H1 (cell line): ENCODE results near the gene CHRNA4. TPM values are rescaled to one million over a fixed set of nuclear protein-coding genes. Genes with fewer than 3 reads are reported as not detected.

ENCODE experiments used
- CTCF ChIA-PET: fragments of 300-600 bp; sonication (Branson Sonifier 250); formaldehyde crosslinking; loops from one replicate; lab custom pipeline; 2021; ENCODE audit not compliant: partially characterized antibody; lab: Charles Lee
- POLR2A ChIA-PET: fragments of 300-600 bp; sonication (Branson Sonifier 250); formaldehyde crosslinking; loops from one replicate; lab custom pipeline; 2021; ENCODE audit warnings: inconsistent platforms; ENCODE audit not compliant: partially characterized antibody; lab: Charles Lee
- DNase-seq, 2 experiments: peaks; one replicate each; pipeline versions ENCODE4 v3.0.0 to v3.0.0-alpha.2; 2010 to 2022; ENCODE audit warnings: low spot score in 2 of 2, low read depth in 1 of 2, mixed read lengths in 1 of 2
- FAIRE-seq: peaks from 2 replicates; lab custom pipeline; 2011; peaks lifted over from hg19 to GRCh38; lab: Jason Lieb, UNC
- H2AFZ ChIP-seq: 2 replicates; pipeline ENCODE4 v1.8.1; 2012; ENCODE audit warnings: low read length, inconsistent platforms
- H2AK5ac ChIP-seq: 2 replicates; pipeline ENCODE4 v1.6.1; 2013; ENCODE audit warnings: low read depth, low read length
- H2BK120ac ChIP-seq: replicated peaks from 2 replicates; pipeline ENCODE3; 2013; ENCODE audit warnings: low read depth, low read length, inconsistent platforms
- H2BK12ac ChIP-seq: 2 replicates; pipeline ENCODE4 v1.6.1; 2013; ENCODE audit warnings: low read depth, low read length
- H2BK15ac ChIP-seq: 2 replicates; pipeline ENCODE4 v1.6.1; 2013; ENCODE audit warnings: low read length
- H2BK20ac ChIP-seq: 2 replicates; pipeline ENCODE4 v1.6.1; 2013; ENCODE audit warnings: low read length
- H2BK5ac ChIP-seq: 2 replicates; pipeline ENCODE4 v1.6.1; 2013; ENCODE audit warnings: low read depth, low read length
- H3K14ac ChIP-seq: 2 replicates; pipeline ENCODE4 v1.6.1; 2013; ENCODE audit warnings: inconsistent platforms; ENCODE audit not compliant: insufficient read length
- H3K18ac ChIP-seq: 2 replicates; pipeline ENCODE4 v1.6.1; 2013; ENCODE audit warnings: low read length; ENCODE audit errors: extremely low read depth
- H3K23ac ChIP-seq: 2 replicates; pipeline ENCODE4 v1.6.1; 2013; ENCODE audit warnings: inconsistent platforms; ENCODE audit not compliant: insufficient read length
- H3K23me2 ChIP-seq: 2 replicates; pipeline ENCODE4 v1.6.1; 2013; ENCODE audit warnings: low read depth, low read length
- H3K27ac ChIP-seq: 2 replicates; pipeline ENCODE4 v1.6.1; 2011; ENCODE audit warnings: low read depth, low read length, inconsistent platforms
- H3K27me3 ChIP-seq, 4 experiments: replicated peaks in 1 of 4; 1 replicate in 1 of 4; 2 replicates in 3 of 4; pipeline versions ENCODE4 v1.6.1 to v1.8.1; 2011 to 2013; ENCODE audit warnings: low read length in 3 of 4, mild to moderate bottlenecking in 3 of 4, inconsistent platforms in 2 of 4, mixed read lengths in 2 of 4, moderate library complexity in 1 of 4; ENCODE audit not compliant: control insufficient read depth in 3 of 4, insufficient read depth in 3 of 4; ENCODE audit errors: extremely low read depth in 1 of 4
- H3K36me3 ChIP-seq, 4 experiments: 2 replicates each; pipeline versions ENCODE4 v1.6.1 to v1.8.1; 2011 to 2013; ENCODE audit warnings: mild to moderate bottlenecking in 4 of 4, low read length in 3 of 4, moderate library complexity in 2 of 4, control low read depth in 1 of 4, inconsistent platforms in 1 of 4; ENCODE audit not compliant: insufficient read depth in 4 of 4, control insufficient read depth in 2 of 4
- H3K4ac ChIP-seq: replicated peaks from 2 replicates; pipeline ENCODE3; 2013; ENCODE audit warnings: low read length, low read depth, mixed read lengths, inconsistent platforms; ENCODE audit not compliant: insufficient read length
- H3K4me1 ChIP-seq, 4 experiments: replicated peaks in 1 of 4; 1 replicate in 1 of 4; 2 replicates in 3 of 4; pipeline versions ENCODE4 v1.6.1 to v1.8.1; 2011 to 2013; ENCODE audit warnings: low read length in 3 of 4, inconsistent platforms in 2 of 4, mixed read lengths in 1 of 4; ENCODE audit not compliant: insufficient read depth in 4 of 4, control insufficient read depth in 3 of 4
- H3K4me2 ChIP-seq, 2 experiments: 2 replicates each; pipeline versions ENCODE4 v1.6.1 to v1.8.1; 2011 to 2013; ENCODE audit warnings: low read depth in 2 of 2, low read length in 2 of 2, control low read depth in 1 of 2, inconsistent platforms in 1 of 2, mild to moderate bottlenecking in 1 of 2; ENCODE audit not compliant: insufficient read depth in 1 of 2
- H3K4me3 ChIP-seq, 4 experiments: fragments of 200-600, 300-600 bp in 1 of 4; sonication (generic), shearing (Covaris generic), sonication (Bioruptor Twin) in 1 of 4; 2 replicates each; pipeline versions ENCODE4 v1.5.1 to v1.8.1; 2011 to 2016; ENCODE audit warnings: low read length in 4 of 4, low read depth in 3 of 4, control low read depth in 2 of 4, inconsistent platforms in 2 of 4, mild to moderate bottlenecking in 2 of 4, mixed read lengths in 1 of 4, moderate library complexity in 1 of 4; ENCODE audit not compliant: insufficient read depth in 2 of 4; ENCODE audit errors: extremely low read depth in 1 of 4
- H3K56ac ChIP-seq: replicated peaks from 2 replicates; pipeline ENCODE3; 2013; ENCODE audit warnings: low read depth, mild to moderate bottlenecking, mixed read lengths, low read length, inconsistent platforms; ENCODE audit not compliant: insufficient read length
- H3K79me1 ChIP-seq: 2 replicates; pipeline ENCODE4 v1.6.1; 2013; ENCODE audit warnings: low read depth, low read length, control low read depth
- H3K79me2 ChIP-seq, 2 experiments: 2 replicates each; pipeline versions ENCODE4 v1.6.1 to v1.8.1; 2012 to 2013; ENCODE audit warnings: low read length in 2 of 2, mild to moderate bottlenecking in 2 of 2, inconsistent platforms in 1 of 2; ENCODE audit not compliant: insufficient read depth in 2 of 2, control insufficient read depth in 1 of 2
- H3K9ac ChIP-seq, 4 experiments: replicated peaks in 1 of 4; 1 replicate in 1 of 4; 2 replicates in 3 of 4; pipeline versions ENCODE4 v1.6.1 to v1.8.1; 2011 to 2013; ENCODE audit warnings: low read depth in 3 of 4, low read length in 3 of 4, control low read depth in 2 of 4, mild to moderate bottlenecking in 2 of 4, moderate library complexity in 2 of 4, inconsistent platforms in 1 of 4; ENCODE audit errors: extremely low read depth in 1 of 4
- H3K9me3 ChIP-seq, 2 experiments: 2 replicates each; pipeline versions ENCODE4 v1.6.1 to v1.8.1; 2012 to 2013; ENCODE audit warnings: mild to moderate bottlenecking in 2 of 2, moderate library complexity in 2 of 2, control low read depth in 1 of 2, inconsistent platforms in 1 of 2, low read depth in 1 of 2, low read length in 1 of 2, mixed read lengths in 1 of 2; ENCODE audit not compliant: insufficient read depth in 2 of 2
- H4K20me1 ChIP-seq, 2 experiments: replicated peaks in 1 of 2; 2 replicates each; pipeline versions ENCODE3 to v1.8.1; 2011 to 2013; ENCODE audit warnings: inconsistent platforms in 2 of 2, low read length in 2 of 2, mild to moderate bottlenecking in 1 of 2; ENCODE audit not compliant: insufficient read depth in 2 of 2, control insufficient read depth in 1 of 2
- H4K5ac ChIP-seq: 2 replicates; pipeline ENCODE4 v1.6.1; 2013; ENCODE audit warnings: low read length, low read depth, mixed read lengths, inconsistent platforms; ENCODE audit not compliant: insufficient read length
- H4K8ac ChIP-seq: 2 replicates; pipeline ENCODE4 v1.8.0; 2013; ENCODE audit warnings: mild to moderate bottlenecking, moderate library complexity, low read length, inconsistent platforms; ENCODE audit not compliant: insufficient read depth; ENCODE audit errors: extremely low read depth
- H4K91ac ChIP-seq: replicated peaks from 2 replicates; pipeline ENCODE3; 2013; ENCODE audit warnings: low read length, mixed read lengths, inconsistent platforms; ENCODE audit not compliant: insufficient read length
- FOSL1 ChIP-seq: IDR thresholded peaks from 2 replicates; pipeline ENCODE4 v1.6.1; 2011; ENCODE audit warnings: mild to moderate bottlenecking, low read depth, low read length, moderate library complexity; ENCODE audit not compliant: insufficient read depth
- POU5F1 ChIP-seq: IDR thresholded peaks from 2 replicates; pipeline ENCODE4 v1.6.1; 2011; ENCODE audit warnings: low read depth, mild to moderate bottlenecking, low read length, moderate library complexity
- WGBS, 2 experiments: shearing (Covaris generic) in 1 of 2; methylation state at CpG; one replicate each; pipeline versions ENCODE4 v1.1.6 to v1.1.7; 2013 to 2015; ENCODE audit warnings: low lambda C conversion rate in 2 of 2, mixed read lengths in 2 of 2, inconsistent platforms in 1 of 2, low coverage in 1 of 2, missing lambda C conversion rate in 1 of 2; ENCODE audit not compliant: insufficient replicate concordance in 2 of 2, insufficient coverage in 1 of 2, insufficient read length in 1 of 2; ENCODE audit errors: extremely low coverage in 1 of 2, missing lambda C conversion rate in 1 of 2; 5-methylcytosine and 5-hydroxymethylcytosine counted together
- polyA plus RNA-seq, 7 experiments: library from polyadenylated mRNA; depleted of rRNA in 3 of 7; stranded (reverse) in 5 of 7; unstranded in 2 of 7; fragments of >200 nt in 5 of 7; fragments of 200-250 nt in 2 of 7; gene quantifications; 1 replicate in 5 of 7; 2 replicates in 1 of 7; 4 replicates in 1 of 7; pipeline versions ENCODE4 v1.2.1 to v1.2.3, GENCODE V29; 2011 to 2013; ENCODE audit warnings: missing spikeins in 2 of 7, mixed read lengths in 2 of 7
- total RNA-seq: library from RNA; stranded (reverse); fragmentation: NEBNext Ultra II Directional; extraction: Animal tissue kit (Norgen Biotek cat#: 25700); gene quantifications from 2 replicates; pipeline ENCODE4 v1.2.1, GENCODE V29; 2021
- TF ChIP-seq, protein P1 (sequence below): IDR thresholded peaks from 2 replicates; pipeline ENCODE4 v1.6.1; 2011; ENCODE audit warnings: low read length, improper control_type of control experiment

The CHRNA4 gene
- total and polyA plus RNA-seq, 2 of the 8 experiments (the other 6 are each of a cell fraction or from before 2014, with no cell fraction given) = 4.3 to 5.7 TPM

- POLR2A ChIA-PET = interaction anchor here (0.7 to 1.6 kb wide), 2 partner anchors 12 to 14 kb away, joined by 3 read pairs; partner anchors contain the start of gene CHRNA4
- CTCF ChIA-PET = interaction anchor here (0.9 to 5.2 kb wide), 5 partner anchors 9 to 169 kb away, joined by 3 to 25 read pairs (median 4); no protein-coding TSS in a partner anchor
These were observed 12.1 kb upstream of the CHRNA4 start for GRCh38 chr20:63372971-63373885.

More at GRCh38 chr20:63372971-63373885, 12.1 kb upstream of the CHRNA4 start:
- no peak overlapping the region for H2AK5ac ChIP-seq
- no peak for DNase-seq
- H2BK120ac ChIP-seq = no peak overlapping the region
- H3K18ac ChIP-seq = no peak overlapping the region
- H2BK12ac ChIP-seq = no peak overlapping the region
- TF ChIP-seq, protein P1, sequence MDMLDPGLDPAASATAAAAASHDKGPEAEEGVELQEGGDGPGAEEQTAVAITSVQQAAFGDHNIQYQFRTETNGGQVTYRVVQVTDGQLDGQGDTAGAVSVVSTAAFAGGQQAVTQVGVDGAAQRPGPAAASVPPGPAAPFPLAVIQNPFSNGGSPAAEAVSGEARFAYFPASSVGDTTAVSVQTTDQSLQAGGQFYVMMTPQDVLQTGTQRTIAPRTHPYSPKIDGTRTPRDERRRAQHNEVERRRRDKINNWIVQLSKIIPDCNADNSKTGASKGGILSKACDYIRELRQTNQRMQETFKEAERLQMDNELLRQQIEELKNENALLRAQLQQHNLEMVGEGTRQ = no peak
- TF ChIP-seq FOSL1 = no peak
- no peak for TF ChIP-seq POU5F1
- no peak for FAIRE-seq
- H3K4me3 ChIP-seq = no peak overlapping the region
- H3K4me2 ChIP-seq = no peak overlapping the region
- no peak overlapping the region for H2AFZ ChIP-seq
- H3K14ac ChIP-seq = no peak overlapping the region
- H4K91ac ChIP-seq = no peak overlapping the region
- no peak overlapping the region for H3K4ac ChIP-seq
- no peak overlapping the region for H3K56ac ChIP-seq
- H4K5ac ChIP-seq = no peak overlapping the region
- H3K9me3 ChIP-seq = no peaks in the 10 kb centered on the region
- no peak overlapping the region for H3K23ac ChIP-seq
- H2BK20ac ChIP-seq = no peak overlapping the region
- no peak overlapping the region for H2BK15ac ChIP-seq
- H3K27me3 ChIP-seq = peaks cover 0 to 2% (median 0%) of the 10 kb centered on the region in 4 experiments; a peak in 2 of 7 replicates
- H3K9ac ChIP-seq = no peak overlapping the region
- no peak overlapping the region for H2BK5ac ChIP-seq
- H3K79me2 ChIP-seq = no peaks in the 10 kb centered on the region
- H4K20me1 ChIP-seq = no peaks in the 10 kb centered on the region
- no peak overlapping the region for H3K27ac ChIP-seq
- WGBS, 2 experiments = 86% methylated on average over 29 of the region's 34 CpGs; no CpG with 5 or more reads in 1 of the 2 experiments
- no peak overlapping the region for H4K8ac ChIP-seq
- H3K79me1 ChIP-seq = peaks cover 2% of the 10 kb centered on the region; the same call in 1 of the 2 replicates
- H3K4me1 ChIP-seq = peaks cover 3 to 19% (median 14%) of the 10 kb centered on the region in 4 experiments
- H3K23me2 ChIP-seq = peaks cover 3% of the 10 kb centered on the region
- no peaks in the 10 kb centered on the region for H3K36me3 ChIP-seq
